HG03457 (cell line): Measurements from ENCODE around the gene PIGBOS1.
"Not testable (repeated sequence)": the region's sequence is repeated elsewhere in the genome, so short reads cannot be mapped to it uniquely, and the experiment has no call there.

Experiments
- ATAC-seq: cut with Tn5 transposase; IDR thresholded peaks from one replicate; pipeline ENCODE4 v1.9.1; 2021; ENCODE audit warnings: moderate number of reproducible peaks; ENCODE audit not compliant: unreplicated experiment

The PIGBOS1 gene, protein sequence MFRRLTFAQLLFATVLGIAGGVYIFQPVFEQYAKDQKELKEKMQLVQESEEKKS

DNA sequence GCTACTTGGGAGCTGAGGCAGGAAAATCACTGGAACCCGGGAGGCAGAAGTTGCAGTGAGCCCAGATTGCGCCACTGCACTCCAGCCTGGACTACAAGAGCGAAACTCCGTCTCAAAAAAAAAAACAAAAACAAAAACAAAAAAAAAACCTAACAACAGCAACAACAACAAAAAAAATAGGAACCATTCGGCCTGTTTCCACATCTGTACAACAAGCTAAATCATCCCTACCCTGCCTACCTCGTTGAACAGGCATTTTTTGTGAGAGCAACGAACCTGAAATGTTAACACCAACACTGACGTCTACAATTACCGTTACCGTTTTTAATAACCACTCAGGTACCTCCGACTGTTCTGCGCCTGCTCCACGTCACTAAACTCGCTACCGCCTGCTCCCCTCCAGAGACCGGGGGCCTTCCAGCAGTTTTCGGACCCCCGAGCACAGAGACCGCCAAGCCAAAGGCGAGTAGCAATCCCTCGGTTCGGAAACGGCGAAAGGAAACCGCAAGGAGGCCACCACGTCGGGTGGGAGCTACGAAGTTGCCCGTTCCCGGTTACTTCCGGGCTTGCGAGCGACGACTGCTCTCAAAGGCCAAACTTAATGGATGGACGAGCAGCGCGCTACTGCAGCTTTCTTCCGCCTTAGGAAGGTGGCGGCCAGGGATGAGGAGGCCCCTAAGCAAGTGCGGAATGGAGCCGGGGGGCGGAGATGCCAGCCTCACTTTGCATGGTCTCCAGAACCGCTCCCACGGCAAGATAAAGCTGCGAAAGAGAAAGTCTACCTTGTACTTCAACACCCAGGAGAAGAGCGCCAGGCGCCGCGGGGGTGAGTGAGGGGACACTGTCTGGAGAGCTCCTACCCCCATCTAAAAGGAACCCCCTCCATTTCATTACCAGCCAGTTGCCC lies at the start of gene PIGBOS1, which contains the start of gene PIGB:
Gene PIGBOS1, minus strand, starts transcription at position 536 of the 907 bp plus-strand sequence. CDS start 1,331 bp downstream, outside the sequence.
Gene PIGB, plus strand, starts transcription at position 635 of the 907 bp plus-strand sequence. Its CDS starts 29 bp downstream, at position 664.
- ATAC-seq: peak; percentile 85

DNA sequence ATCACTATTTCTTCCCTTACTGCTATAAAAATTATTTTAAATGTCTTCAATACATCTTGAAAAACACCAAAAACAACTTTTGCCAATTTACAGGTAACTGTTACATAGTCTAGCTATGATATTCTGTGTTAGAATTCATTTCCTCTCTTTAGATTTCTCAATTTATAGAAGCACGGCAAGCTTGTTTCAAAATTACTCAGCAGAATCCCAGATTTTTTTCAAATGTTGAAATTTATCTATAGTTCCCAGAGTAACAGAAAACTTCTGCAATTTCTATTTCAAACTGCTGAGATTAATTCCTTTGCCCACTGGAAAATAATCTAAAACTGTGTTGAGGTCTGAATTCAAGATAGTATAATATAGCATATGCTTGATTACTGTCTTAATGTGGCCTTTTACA lies 48.1 kb upstream of the PIGBOS1 start:
- no peak for ATAC-seq

DNA sequence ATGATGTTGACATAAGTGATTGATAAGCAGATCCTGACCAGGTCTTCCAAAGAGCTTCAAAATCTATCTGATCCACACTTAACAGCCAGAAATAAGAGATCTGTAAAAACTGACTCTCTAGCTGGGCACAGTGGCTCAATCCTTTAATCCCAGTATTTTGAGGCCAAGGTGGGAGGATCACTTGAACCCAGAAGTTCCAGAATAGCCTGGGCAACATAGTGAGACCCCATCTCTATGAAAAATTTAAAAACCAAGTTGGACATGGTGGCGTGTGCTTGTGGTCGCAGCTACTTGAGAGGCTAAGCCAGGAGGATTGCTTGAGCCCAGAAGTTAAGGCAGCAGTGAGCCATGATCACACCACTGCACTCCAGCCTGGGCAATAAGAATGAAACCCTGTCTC lies 43.7 kb upstream of the PIGBOS1 start:
- no peak for ATAC-seq

DNA sequence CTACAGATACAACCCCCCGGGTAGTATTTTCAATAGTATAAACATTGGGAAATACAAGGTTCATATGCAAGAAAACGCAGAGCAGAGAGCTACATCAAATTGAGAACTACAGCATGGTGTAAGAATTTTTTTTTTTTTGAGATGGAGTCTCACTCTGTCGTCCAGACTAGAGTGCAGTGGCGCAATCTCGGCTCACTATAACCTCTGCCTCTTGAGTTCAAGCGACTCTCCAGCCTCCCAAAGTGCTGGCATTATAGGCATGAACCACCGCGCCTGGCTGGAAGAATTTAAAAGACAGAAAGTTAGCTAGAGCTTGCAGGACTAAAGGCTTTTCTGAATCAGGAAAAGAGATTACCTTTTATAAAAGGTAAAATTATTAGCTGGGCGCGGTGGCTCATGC lies 42.1 kb upstream of the PIGBOS1 start:
- ATAC-seq: no peak

DNA sequence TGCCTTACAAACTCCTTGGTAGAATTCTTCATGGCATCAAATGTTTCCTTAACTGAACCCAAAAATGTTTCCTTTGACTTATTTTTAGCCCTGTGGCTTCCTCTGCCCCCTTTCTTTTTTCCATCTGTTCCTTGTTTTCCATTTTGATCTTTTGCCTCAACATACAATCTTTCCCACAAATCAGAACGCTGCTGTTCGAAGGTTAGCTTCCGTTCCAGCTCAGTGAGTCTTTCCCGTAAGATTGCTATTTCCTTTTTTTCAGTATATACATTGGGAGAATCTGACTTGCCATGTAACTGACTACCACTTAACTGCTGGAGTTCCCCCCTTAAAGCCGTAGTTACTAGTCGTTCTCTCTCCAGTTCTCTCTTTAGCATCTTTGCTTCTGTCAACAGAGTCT lies 41.3 kb upstream of the PIGBOS1 start:
- ATAC-seq: no peak

DNA sequence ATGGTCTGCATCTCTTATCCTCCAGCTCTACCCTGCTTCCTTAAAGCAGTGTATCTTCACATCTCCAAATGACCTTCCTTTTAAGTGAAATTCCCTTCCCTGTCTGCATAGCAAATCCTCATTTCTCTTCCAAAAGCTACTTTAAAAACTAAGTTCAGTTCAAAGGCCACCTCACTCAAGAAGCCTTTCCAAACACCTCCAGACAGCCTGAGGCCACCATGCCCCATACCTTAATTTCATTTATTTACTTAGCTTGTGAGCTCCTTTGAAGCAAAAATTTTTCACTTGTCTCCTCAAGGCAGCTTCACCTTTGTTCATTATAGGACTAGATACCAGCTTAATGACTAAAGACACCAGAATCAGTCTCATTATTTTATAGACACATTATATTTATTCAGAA lies 39.5 kb upstream of the PIGBOS1 start:
- ATAC-seq: no peak

DNA sequence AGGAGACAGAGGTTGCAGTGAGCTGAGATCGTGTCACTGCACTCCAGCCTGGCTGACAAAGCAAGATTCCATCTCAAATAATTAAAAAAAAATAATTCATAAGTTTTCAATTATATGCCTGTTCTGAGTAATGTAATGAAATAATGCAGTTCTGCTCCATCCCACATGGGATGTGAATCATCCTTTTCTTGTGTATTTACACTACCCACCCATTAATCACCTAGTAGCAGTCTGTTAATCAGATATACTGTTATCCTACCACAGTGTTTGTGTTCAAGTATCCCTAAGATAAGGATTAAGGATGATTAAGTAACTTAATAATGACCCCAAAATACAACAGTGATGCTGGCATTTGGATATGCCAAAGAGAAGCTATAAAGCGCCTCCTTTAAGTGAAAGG lies 38.9 kb upstream of the PIGBOS1 start:
- ATAC-seq: no peak

DNA sequence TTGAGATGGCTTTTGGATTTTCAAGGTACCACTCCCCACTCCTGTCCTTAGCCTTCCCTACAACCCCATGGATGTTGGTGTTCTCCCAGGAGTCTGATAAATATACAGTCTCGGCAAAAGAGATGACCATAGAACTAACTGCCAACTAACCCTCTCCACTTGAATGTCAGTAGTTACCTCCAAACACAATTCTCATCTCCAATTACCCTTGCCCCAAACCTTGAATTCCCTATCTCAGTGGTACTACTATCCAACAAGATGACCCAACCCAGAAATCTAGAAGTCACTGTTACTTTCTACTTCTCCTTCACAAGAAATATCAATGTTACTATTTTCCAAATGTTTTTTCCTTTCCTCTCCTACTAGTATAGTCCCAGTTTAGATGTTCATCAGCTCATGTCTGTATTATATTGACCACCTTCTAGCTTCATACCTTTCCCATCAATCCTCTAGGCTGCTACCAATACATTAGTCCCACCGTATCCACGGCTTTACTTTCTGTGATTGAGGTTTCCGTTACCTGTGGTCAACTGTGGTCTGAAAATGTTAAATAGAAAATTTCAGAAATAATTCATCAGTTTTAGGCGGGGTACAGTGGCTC lies 38.2 kb upstream of the PIGBOS1 start:
- no peak for ATAC-seq

DNA sequence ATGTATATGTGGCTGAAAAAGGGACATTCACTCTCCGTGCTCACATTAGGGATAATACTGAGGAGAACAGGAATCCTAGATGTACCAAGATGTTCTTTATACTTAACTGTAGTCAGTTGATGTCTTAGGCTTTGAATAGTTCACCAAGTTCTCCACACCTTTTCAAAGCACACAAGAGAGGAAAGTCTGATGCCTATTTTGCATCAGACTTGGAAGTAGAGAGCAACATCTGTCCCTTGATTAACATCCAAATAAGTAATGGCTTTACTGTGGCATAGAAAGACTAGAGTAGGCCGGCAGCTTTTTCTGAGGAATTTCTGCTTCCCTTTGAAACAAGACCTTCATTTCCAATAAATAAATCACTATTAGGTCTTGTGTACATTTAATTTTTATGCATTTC lies 34.1 kb upstream of the PIGBOS1 start:
- ATAC-seq: no peak

DNA sequence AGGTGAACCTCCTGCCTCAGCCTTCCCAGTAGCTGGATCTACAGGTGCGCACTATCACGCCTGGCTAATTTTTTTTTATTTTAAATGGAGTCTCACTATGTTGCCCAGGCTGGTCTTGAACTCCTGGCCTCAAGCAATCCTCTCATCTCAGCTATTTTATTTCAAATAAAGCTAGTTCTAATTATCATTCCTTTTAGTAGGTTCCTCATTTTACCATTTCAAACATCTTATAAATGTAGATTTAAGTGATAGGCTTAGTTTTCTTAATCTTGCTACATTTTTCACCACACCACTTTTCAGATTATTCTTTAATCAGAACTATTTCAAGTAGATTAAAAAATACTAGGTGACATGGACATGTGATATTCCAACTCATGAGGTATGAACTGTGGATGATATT lies 30.4 kb upstream of the PIGBOS1 start:
- ATAC-seq: no peak

DNA sequence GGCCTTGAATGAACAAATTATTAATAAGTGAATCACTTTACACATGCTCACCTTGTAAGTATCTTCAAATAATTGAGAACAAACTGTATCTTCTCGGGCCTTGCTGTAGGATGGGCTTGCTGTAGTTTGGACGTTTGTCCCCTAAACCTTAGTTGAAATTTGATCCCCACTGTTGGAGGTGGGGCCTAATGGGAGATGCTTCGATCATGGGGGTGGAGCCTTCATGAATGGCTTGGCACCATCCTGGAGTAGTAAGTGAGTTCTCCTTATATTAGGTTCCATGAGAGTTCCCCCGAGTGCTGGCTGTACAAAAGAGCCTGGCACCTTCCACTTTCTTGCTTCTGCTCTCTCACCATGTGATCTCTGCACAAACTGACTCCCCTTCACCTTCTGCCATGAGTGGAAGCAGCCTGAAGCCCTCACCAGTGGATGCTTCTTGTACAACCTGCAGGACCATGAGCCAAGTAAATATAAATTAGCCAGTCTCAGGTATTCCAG lies 29.4 kb upstream of the PIGBOS1 start:
- no peak for ATAC-seq

DNA sequence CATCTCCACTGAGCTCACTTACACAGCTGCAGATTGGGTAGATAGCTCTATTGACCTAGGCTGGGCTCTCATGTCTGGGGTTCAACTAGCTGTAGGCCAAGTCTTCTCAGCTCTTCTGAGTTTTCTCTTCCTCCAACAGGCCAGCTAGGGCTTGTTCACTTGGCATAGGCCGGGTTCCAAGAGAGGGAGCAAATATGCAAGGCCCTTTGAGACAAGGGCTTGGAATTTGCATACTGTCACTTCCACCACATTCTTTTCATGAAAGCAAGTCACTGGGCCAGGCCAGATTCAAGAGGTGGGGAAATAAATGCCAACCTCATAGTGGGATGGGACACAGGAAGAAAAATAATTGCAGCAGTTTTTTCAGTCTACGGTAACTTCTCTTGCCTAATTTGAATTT lies 25.3 kb upstream of the PIGBOS1 start:
- no peak for ATAC-seq

DNA sequence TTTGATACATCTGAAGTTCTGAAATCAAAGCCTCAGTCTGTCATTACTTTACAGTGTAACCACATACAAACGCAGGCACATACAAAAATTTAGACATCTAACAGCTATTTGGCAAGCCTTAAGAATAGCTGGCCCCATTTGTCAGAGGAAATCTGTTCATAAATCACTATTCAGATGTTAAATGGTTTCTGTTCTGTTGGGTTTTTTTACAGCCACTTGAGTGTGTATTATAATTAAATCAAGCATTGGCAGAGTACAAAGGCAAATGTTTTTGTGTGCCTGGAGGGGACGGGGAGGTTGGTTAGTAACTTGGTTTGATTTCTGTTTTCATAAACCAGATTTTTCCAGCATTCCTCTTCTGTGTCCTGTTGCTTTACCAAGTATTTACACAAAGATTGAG lies 24.2 kb upstream of the PIGBOS1 start:
- ATAC-seq: no peak

DNA sequence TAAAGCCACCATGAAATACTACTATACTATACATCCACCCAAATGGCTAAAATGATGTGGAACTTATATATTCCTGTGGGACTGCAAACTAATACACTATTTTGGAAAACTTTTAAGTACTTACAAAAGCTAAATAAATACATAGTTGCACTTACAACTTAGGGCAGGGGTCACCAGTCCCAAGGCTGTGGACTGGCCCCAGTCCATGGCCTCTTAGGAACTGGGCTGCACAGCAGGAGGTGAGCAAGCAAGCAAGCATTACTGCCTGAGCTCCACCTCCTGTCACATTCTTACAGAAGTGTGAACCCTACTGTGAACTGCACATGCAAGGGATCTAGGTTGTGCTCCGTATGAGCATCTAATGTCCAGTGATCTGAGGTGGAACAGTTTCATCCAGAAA lies 18.2 kb upstream of the PIGBOS1 start:
- no peak for ATAC-seq

DNA sequence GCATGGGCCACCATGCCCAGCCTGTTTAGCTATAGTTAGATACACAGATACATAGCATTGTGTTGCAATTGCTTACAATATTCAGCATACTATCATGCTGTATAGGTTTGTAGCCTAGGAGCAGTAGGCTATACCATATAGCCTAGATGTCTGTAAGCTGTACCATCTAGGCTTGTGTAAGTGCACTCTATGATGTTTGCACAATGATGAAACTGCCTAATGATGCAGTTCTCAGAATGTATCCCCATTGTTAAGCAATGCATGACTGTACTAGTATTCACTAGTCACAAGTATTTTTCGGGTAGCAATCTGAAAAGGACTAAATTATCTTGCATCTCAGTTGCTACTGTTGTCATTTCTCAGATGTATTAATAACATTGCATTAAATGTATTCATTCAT lies 16.1 kb upstream of the PIGBOS1 start:
- no peak for ATAC-seq

DNA sequence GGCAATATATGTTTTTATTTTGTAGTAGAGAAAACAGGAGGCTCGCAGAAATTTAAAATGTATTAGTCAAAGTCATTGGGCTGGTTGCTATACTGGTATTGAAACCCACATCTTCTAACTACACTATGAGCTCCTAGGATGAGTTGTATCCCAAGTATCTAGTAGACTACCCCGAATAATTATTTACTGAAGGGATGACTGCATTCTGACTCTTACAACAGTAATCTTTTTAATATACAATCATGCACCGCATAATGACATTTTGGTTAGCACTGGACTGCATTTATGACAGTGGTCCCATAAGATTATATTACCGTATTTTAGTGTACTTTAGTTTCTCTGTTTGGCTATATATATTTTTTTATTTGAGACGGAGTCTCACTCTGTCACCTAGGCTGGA lies 15.4 kb upstream of the PIGBOS1 start:
- no peak for ATAC-seq

DNA sequence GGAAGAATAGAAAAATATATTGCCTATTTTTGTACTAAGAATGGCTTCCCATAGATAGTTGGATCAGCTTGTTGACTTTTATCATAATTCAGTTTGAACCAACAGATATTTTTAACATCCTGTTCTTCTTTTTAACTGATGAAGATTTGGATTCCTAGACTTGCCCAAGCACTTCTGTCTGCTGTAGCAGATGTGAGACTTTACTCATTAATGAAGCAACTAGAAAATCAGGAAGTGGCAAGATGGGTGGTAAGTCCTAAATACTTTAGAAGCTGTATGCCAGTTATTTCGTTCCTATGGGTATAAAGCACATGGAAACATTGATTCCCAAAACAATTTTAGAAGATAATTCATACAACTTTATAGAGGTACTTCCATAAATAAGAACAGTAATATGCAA lies 8.5 kb upstream of the PIGBOS1 start:
- no peak for ATAC-seq

DNA sequence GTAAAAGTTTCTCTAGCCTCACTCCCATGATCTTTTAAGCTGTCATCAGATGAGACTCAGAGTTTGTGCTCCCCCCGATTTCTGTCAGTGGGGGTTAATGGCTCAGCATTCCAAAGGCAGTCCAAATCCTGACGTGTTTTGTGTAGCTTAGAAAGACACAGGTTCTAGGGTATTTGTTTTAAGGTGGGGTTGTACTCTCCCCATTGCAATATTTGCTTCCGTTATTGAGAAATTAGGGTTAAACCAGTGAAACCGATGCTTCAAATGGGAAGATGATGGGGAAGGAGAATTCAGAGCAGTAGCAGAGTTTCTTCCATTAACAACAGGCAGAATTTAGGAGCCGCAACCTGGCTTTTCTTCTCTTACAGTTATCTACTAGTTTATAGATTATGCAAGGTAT lies 3.5 kb upstream of the PIGBOS1 start:
- ATAC-seq: no peak

DNA sequence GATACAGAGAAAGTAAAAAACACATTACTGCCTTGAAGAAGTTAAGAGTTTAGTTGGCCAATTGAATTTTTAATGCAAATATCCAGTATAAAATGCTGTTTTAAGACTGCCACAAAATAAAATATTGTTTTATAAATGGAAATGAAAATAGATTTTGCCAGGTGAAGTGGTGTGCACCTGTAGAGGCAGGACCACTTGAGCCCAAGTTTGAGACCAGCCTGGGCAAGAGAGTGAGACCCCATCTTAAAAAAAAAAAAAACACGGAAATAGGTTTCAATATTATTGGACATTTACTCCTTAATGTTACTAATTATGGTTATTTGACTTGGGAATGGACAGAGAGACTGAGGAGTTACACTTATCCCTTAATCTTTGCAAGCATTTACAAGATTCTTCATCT lies 2.0 kb upstream of the PIGBOS1 start:
- no peak for ATAC-seq

DNA sequence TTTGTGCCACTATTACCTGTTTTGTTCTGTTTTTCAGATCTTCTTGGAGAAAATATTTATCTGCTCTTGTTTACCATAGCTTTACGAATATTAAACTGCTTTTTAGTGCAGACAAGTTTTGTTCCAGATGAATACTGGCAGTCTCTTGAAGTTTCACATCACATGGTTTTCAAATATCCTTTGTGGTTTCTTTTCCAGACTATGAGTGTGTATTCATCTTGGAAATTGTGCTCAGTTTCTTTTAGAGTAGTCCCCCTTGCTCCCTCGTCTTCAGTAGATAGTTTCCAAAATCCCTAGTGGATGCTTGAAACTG lies 1.3 kb upstream of the PIGBOS1 start:
- ATAC-seq: no peak

DNA sequence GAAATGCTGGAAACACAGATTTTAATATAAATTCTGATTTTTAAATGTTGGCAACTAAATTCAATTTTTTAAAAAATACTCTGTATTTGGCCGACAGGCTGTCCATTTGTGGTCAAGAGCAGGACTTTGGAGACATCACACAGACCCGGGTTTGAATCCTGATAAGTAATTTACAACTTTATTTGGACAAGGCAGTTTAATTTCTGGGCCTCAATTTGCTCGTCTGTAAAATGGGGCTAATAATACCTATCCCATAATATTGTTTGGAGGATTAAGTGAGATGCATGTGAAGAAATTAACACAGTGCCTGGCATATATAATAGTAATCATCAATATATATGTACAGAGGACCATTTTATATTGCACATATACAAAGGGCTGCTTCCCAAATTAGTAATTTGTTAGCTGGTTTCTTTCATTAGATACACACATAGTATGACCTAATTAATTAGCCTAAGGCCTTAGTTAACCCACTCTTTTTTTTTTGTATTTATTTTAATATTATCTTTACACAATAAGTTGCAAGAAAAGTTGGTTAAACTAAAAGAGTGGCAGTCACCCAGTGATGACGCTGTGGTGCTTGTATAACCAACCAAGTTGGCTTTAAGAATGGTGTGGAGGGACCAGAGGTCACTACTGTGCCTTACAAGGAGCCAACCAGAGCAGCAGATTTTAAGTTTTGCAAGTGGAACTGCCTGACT lies 764 bp upstream of the PIGBOS1 start:
- ATAC-seq: no peak

DNA sequence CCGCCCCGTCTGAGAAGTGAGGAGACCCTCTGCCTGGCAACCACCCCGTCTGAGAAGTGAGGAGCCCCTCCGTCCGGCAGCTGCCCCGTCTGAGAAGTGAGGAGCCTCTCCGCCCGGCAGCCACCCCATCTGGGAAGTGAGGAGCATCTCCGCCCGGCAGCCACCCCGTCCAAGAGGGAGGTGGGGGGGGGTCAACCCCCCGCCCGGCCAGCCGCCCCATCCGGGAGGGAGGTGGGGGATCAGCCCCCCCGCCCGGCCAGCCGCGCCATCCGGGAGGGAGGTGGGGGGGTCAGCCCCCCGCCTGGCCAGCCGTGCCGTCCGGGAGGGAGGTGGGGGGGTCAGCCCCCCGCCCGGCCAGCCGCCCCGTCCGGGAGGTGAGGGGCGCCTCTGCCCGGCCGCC lies 16.1 kb downstream of the PIGBOS1 start:
- not testable (repeated sequence) for ATAC-seq
